ENCODE measurements around the gene LYPD6B. TPM values are rescaled to one million over a fixed set of nuclear protein-coding genes. Genes with fewer than 3 reads are reported as not detected.

Gene LYPD6B
- polyA plus RNA-seq, 1 of the 3 experiments (the other 2 are of a cell fraction), result 18.2 TPM

DNA sequence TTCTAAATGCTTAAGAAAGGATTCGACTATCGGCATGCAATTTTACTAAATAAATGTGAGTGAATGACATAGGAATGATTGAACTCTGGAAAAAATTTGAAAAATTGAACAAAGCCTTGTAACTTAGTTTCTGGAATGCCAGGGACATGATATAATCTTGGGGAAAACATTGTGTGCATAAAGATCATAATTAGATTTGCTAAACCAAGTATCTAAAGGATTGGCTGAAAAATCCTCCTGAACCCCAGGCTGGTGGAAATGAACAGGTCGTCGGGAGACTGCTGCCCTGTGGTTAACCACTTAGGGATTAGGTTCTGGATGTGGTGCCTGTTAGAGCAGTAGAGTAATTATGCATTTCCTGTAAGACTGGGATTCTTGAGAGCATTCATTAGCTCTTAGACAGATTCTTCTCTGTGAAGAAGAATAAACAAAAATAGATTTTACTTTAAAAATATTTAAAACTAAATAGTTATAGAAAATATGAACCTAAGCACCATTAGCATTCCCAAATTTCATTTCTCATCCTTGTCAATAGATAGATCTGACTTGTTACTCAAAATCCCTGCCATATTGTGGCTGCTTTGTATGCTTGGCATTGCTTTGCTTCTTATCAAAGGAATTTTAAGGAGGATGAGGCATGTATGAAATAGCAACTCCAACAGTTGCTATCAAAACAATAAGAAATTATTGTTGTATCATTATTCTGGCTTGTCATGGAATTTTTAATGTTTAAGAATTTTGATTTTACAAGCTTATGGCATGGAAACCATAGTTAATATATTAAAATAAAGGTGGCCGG, 55.9 kb downstream of the LYPD6B start (continued):
- TF ChIP-seq RXRA (IDR thresholded peaks at IDR 0.05; ENCODE audit: borderline replicate concordance, low read depth) (0 out of 2 replicates have a peak, but pooled peaks have one; percentile 17), YY1 (IDR thresholded peaks at IDR 0.05; ENCODE audit: low read depth) (no peak), RCOR1 (IDR thresholded peaks at IDR 0.05; ENCODE audit: low read length) (no peak), FOSL2 (IDR thresholded peaks at IDR 0.05; ENCODE audit: borderline replicate concordance, low read depth) (no peak), CHD2 (IDR thresholded peaks at IDR 0.05; ENCODE audit: low read length, partially characterized antibody) (no peak), FOXM1 (IDR thresholded peaks at IDR 0.05; ENCODE audit: low read depth) (peak; percentile 29; the same call in 1 of the 2 replicates), EZH2phosphoT487 (IDR thresholded peaks at IDR 0.05; ENCODE audit: borderline replicate concordance, low read depth) (no peak), ZBTB33 (IDR thresholded peaks at IDR 0.05; ENCODE audit: borderline replicate concordance, low read depth) (no peak), MEF2A (IDR thresholded peaks at IDR 0.05; ENCODE audit: borderline replicate concordance, low read depth) (no peak), REST (IDR thresholded peaks at IDR 0.05; ENCODE audit: low read depth, low read length) (no peak), POLR2AphosphoS5 (IDR thresholded peaks at IDR 0.05; ENCODE audit: low read depth, low read length) (no peak), TAF1 (IDR thresholded peaks at IDR 0.05; ENCODE audit: borderline replicate concordance, low read depth, low read length) (no peak), NFIC (IDR thresholded peaks at IDR 0.05; ENCODE audit: borderline replicate concordance) (peak; percentile 35; the same call in 1 of the 2 replicates), JUND (IDR thresholded peaks at IDR 0.05) (peak; percentile 32), RAD21 (IDR thresholded peaks at IDR 0.05; ENCODE audit: low read length) (no peak), ELF1 (IDR thresholded peaks at IDR 0.05) (no peak), NRF1 (IDR thresholded peaks at IDR 0.05; ENCODE audit: low read depth, low read length) (no peak), EP300 (IDR thresholded peaks at IDR 0.05; ENCODE audit: borderline replicate concordance in 1 of 2, low read depth in 1 of 2, low read length in 1 of 2) (peak; percentile 17 to 69; a peak in 2 of 4 replicates)
- TF ChIP-seq, protein P1, sequence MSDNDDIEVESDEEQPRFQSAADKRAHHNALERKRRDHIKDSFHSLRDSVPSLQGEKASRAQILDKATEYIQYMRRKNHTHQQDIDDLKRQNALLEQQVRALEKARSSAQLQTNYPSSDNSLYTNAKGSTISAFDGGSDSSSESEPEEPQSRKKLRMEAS (IDR thresholded peaks at IDR 0.05; ENCODE audit: low read depth), result no peak
- TF ChIP-seq, protein P2, sequence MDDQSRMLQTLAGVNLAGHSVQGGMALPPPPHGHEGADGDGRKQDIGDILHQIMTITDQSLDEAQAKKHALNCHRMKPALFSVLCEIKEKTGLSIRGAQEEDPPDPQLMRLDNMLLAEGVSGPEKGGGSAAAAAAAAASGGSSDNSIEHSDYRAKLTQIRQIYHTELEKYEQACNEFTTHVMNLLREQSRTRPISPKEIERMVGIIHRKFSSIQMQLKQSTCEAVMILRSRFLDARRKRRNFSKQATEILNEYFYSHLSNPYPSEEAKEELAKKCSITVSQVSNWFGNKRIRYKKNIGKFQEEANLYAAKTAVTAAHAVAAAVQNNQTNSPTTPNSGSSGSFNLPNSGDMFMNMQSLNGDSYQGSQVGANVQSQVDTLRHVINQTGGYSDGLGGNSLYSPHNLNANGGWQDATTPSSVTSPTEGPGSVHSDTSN (IDR thresholded peaks at IDR 0.05), result peak; percentile 25

All from SK-N-SH (cell line).